Effector memory CD8-positive, alpha-beta T cell (primary cell): ENCODE data around the gene PHF2.

Experiments used
- ATAC-seq: fragments of 150-1000 bp; cut with Tn5 transposase; replicated peaks from 2 replicates; pipeline ENCODE4 v1.10.0; 2021; ENCODE audit warnings: mild to moderate bottlenecking, moderate library complexity
- DNase-seq, 3 experiments: peaks; one replicate each; pipeline ENCODE4 v3.0.0; 2021
- H3K27ac Mint-ChIP-seq, 2 donors: one replicate each; pipeline ENCODE4 v1.8.0; 2022; ENCODE audit warnings: mild to moderate bottlenecking in 2 of 2, mixed read lengths in 2 of 2, moderate library complexity in 2 of 2
- H3K27me3 Mint-ChIP-seq, 2 donors: one replicate each; pipeline ENCODE4 v1.8.0; 2022; ENCODE audit warnings: mixed read lengths in 2 of 2
- H3K36me3 Mint-ChIP-seq: one replicate; pipeline ENCODE4 v1.8.0; 2022; ENCODE audit warnings: mild to moderate bottlenecking, moderate library complexity, mixed read lengths; ENCODE audit not compliant: insufficient read depth
- H3K4me1 Mint-ChIP-seq, 2 donors: one replicate each; pipeline ENCODE4 v1.8.0; 2022; ENCODE audit warnings: low read depth in 2 of 2, mixed read lengths in 2 of 2
- H3K4me3 Mint-ChIP-seq, 2 donors: one replicate each; pipeline ENCODE4 v1.8.0; 2022; ENCODE audit warnings: mild to moderate bottlenecking in 2 of 2, mixed read lengths in 2 of 2, moderate library complexity in 2 of 2
- H3K9me3 Mint-ChIP-seq, 2 donors: one replicate each; pipeline ENCODE4 v1.8.0; 2022; ENCODE audit warnings: mixed read lengths in 2 of 2

PHF2 gene

DNA sequence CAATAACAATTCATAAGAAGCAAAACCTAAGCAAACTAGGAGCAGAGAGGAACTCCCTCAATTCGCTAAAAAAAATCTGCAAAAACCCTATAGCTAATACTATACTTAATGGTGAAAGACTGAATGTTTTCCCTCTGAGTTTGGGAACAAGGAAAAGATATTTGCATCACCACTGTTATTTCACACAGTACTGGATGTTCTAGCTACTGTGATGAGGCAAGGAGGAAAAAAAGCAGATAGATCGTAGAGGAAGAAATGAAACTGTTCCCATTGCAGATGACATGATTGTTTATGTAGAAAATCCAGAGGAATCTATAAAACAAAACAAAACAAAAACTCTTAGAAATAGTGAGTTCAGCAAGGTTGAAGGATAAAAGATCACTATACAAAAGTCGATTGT is 116.7 kb downstream of the PHF2 start:
- Mint-ChIP-seq H3K27ac (no peak overlapping the region), H3K9me3 (peaks cover 0 to 6% of the 10 kb centered on the region in 2 donors), H3K36me3 (no peaks in the 10 kb centered on the region), H3K27me3 (peaks cover 16 to 34% of the 10 kb centered on the region in 2 donors), H3K4me1 (no peaks in the 10 kb centered on the region), H3K4me3 (no peak overlapping the region)
- ATAC-seq (no peak), DNase-seq (no peak)

DNA sequence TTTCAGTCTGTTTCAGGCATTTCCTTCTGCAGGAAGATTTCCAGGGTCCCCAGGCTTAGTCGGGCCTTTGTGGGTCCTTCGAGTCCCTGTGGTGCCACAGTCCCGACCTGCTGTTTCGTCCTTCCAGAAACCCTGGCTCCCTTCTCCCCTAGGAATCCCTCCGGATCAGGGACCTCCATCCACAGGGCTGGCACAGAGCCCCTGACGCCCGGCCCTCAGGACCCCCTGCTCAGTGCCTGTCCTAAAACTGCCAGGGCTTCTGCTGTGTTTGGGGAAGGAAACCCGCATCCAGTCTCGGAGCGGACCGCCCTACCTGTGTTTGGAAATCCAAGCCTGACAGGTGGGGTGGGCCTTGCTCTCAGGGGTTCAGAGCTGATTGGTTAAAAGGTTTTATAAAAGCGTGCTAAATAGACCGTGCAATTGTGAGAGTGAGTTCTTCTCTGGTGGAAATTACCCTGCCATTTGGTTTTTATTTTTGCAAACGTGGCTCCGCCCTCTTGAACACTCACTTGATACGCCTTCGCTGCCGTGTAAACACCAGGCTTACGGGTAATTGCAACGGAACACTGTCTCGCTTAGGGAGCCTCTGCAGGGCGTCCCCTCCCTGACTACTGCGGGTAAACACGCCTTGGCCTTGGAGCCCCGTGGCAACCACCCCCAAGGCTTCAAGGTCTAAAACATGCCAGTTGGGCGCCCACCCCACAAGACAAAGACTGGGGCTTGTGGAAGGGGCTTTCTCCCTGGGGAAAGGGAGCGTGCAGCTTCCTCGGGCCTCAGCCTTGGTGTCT is 121.2 kb downstream of the PHF2 start:
- ATAC-seq, result no peak
- H3K4me1 Mint-ChIP-seq, result no peaks in the 10 kb centered on the region
- H3K27ac Mint-ChIP-seq, result no peak overlapping the region
- H3K36me3 Mint-ChIP-seq, result no peaks in the 10 kb centered on the region
- H3K4me3 Mint-ChIP-seq, result no peak overlapping the region
- H3K27me3 Mint-ChIP-seq, result peaks cover 8 to 41% of the 10 kb centered on the region in 2 donors
- H3K9me3 Mint-ChIP-seq, result no peaks in the 10 kb centered on the region
- no peak for DNase-seq

GRCh38 chr9:93698140-93698908 is 121.9 kb downstream of the PHF2 start:
- DNase-seq, result no peak
- H3K4me1 Mint-ChIP-seq, result no peaks in the 10 kb centered on the region
- H3K27ac Mint-ChIP-seq, result no peak overlapping the region
- peaks cover 6 to 41% of the 10 kb centered on the region in 2 donors for H3K27me3 Mint-ChIP-seq
- no peaks in the 10 kb centered on the region for H3K9me3 Mint-ChIP-seq
- no peak overlapping the region for H3K4me3 Mint-ChIP-seq
- no peaks in the 10 kb centered on the region for H3K36me3 Mint-ChIP-seq
- ATAC-seq, result no peak

- DNase-seq, result no peak
- no peak for ATAC-seq
- Mint-ChIP-seq H3K27ac (no peak overlapping the region), H3K9me3 (peaks cover 0 to 4% of the 10 kb centered on the region in 2 donors), H3K36me3 (no peaks in the 10 kb centered on the region), H3K27me3 (peaks cover 6 to 31% of the 10 kb centered on the region in 2 donors), H3K4me3 (no peak overlapping the region), H3K4me1 (no peaks in the 10 kb centered on the region)
Observed at GRCh38 chr9:93699650-93700049, 123.3 kb downstream of the PHF2 start.

GRCh38 chr9:93701494-93702218 is 125.3 kb downstream of the PHF2 start:
- ATAC-seq, result no peak
- Mint-ChIP-seq H3K9me3 (peaks cover 0 to 4% of the 10 kb centered on the region in 2 donors), H3K27me3 (peaks cover 7 to 31% of the 10 kb centered on the region in 2 donors), H3K27ac (no peak overlapping the region), H3K4me1 (no peaks in the 10 kb centered on the region), H3K36me3 (no peaks in the 10 kb centered on the region), H3K4me3 (no peak overlapping the region)
- no peak for DNase-seq

- no peaks in the 10 kb centered on the region for H3K4me1 Mint-ChIP-seq
- ATAC-seq (no peak), DNase-seq (no peak)
- H3K27ac Mint-ChIP-seq, result no peak overlapping the region
- H3K27me3 Mint-ChIP-seq, result peaks cover 7 to 26% of the 10 kb centered on the region in 2 donors
- no peaks in the 10 kb centered on the region for H3K36me3 Mint-ChIP-seq
- peaks cover 0 to 4% of the 10 kb centered on the region in 2 donors for H3K9me3 Mint-ChIP-seq
- H3K4me3 Mint-ChIP-seq, result no peak overlapping the region
Observed at GRCh38 chr9:93702261-93702660, 125.9 kb downstream of the PHF2 start.

DNA sequence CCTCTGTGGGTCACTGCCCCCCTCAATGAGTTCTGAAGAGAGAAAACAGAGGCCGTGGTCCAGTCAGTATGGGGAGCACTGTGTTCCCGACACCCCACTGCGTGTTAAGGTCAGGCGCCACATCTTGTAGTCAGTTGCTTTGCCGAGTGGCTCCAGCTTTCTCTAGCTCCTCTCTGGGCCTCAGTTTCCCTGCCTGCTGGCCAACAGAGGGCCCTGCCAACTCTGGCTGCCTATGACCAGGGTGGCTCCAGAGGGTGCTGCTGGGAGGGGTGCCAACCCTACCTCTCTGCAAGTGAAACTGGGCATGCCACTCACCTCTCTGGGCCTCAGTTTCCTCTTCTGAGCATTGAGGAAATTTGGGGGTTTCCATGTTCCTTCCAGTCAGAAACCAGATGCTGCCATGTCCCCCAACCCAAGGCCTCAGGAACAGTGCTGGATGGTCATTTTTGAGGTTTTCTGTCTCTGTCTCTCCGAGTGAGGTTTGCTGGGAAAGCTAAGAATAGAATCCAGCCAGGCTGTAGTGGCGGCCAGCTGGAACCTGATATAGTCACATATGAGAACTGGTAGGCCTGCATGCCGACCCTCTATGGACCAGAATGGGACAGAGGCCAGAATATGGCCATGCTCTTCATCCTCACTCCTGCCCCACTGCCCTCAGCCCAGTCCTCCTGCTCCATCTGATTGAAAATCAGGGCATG is 132.1 kb downstream of the PHF2 start:
- H3K4me3 Mint-ChIP-seq, result no peak overlapping the region
- DNase-seq (no peak), ATAC-seq (no peak)
- H3K4me1 Mint-ChIP-seq, result no peaks in the 10 kb centered on the region
- peaks cover 6 to 11% of the 10 kb centered on the region in 2 donors for H3K27me3 Mint-ChIP-seq
- no peak overlapping the region for H3K27ac Mint-ChIP-seq
- no peaks in the 10 kb centered on the region for H3K36me3 Mint-ChIP-seq
- H3K9me3 Mint-ChIP-seq, result peaks cover 0 to 4% of the 10 kb centered on the region in 2 donors

DNA sequence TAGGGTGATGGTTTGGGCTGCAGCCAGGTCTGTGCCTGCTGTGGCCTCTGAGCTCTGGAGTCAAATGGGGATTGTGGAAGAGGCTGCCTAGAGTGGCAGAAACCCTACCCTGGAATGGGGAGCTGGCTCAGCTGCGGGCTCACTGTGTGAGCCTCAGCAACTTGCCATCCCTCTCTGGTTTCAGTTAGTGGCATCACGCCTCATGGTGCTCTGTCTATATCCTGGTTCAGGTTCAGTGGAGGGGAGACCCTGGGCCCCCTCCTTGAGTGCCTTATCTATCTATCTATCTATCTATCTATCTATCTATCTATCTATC is 132.6 kb downstream of the PHF2 start:
- Mint-ChIP-seq H3K4me1 (no peaks in the 10 kb centered on the region), H3K4me3 (no peak overlapping the region), H3K36me3 (no peaks in the 10 kb centered on the region), H3K27me3 (peaks cover 6 to 16% of the 10 kb centered on the region in 2 donors), H3K27ac (no peak overlapping the region), H3K9me3 (peaks cover 0 to 2% of the 10 kb centered on the region in 2 donors)
- ATAC-seq, result no peak
- DNase-seq, result no peak

- no peaks in the 10 kb centered on the region for H3K36me3 Mint-ChIP-seq
- DNase-seq, result no peak
- H3K9me3 Mint-ChIP-seq, result no peaks in the 10 kb centered on the region
- peaks cover 9 to 19% of the 10 kb centered on the region in 2 donors for H3K27me3 Mint-ChIP-seq
- H3K4me3 Mint-ChIP-seq, result no peak overlapping the region
- H3K4me1 Mint-ChIP-seq, result no peaks in the 10 kb centered on the region
- ATAC-seq, result no peak
- no peak overlapping the region for H3K27ac Mint-ChIP-seq
Observed at GRCh38 chr9:93709600-93710369, 133.4 kb downstream of the PHF2 start.

DNA sequence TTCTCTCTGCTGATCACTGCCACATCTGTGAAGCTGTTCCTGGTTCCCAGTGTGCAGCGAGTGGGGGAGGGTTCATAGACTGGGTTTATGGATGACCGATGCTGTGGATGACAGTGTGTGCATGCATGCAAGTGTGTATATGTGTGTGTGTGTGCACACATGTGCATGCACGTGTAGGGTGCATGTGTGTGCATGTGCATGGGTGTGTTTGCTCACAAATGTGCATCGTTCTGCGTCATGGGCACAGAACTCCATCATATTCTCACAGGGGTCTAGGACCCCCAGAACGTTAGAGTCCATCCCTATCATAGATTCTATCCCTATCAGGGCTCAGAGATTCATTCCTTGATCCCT is 134.0 kb downstream of the PHF2 start:
- Mint-ChIP-seq H3K4me1 (no peaks in the 10 kb centered on the region), H3K27me3 (peaks cover 15 to 24% of the 10 kb centered on the region in 2 donors), H3K9me3 (peaks cover 0 to 2% of the 10 kb centered on the region in 2 donors), H3K27ac (no peak overlapping the region), H3K4me3 (no peak overlapping the region), H3K36me3 (no peaks in the 10 kb centered on the region)
- DNase-seq, result no peak
- no peak for ATAC-seq

GRCh38 chr9:93711002-93711401 is 134.6 kb downstream of the PHF2 start:
- Mint-ChIP-seq H3K9me3 (peaks cover 0 to 2% of the 10 kb centered on the region in 2 donors), H3K4me3 (no peak overlapping the region), H3K27ac (no peak overlapping the region), H3K4me1 (no peaks in the 10 kb centered on the region), H3K27me3 (peaks cover 21 to 24% of the 10 kb centered on the region in 2 donors), H3K36me3 (no peaks in the 10 kb centered on the region)
- no peak for ATAC-seq
- no peak for DNase-seq

GRCh38 chr9:93712896-93713295 is 136.5 kb downstream of the PHF2 start:
- no peak for DNase-seq
- Mint-ChIP-seq H3K27me3 (peaks cover 18 to 28% of the 10 kb centered on the region in 2 donors), H3K36me3 (no peaks in the 10 kb centered on the region), H3K4me1 (no peaks in the 10 kb centered on the region), H3K9me3 (peaks cover 0 to 2% of the 10 kb centered on the region in 2 donors), H3K27ac (no peak overlapping the region), H3K4me3 (no peak overlapping the region)
- ATAC-seq, result no peak
